HG03103 (cell line): ENCODE measurements around the gene P3H3.

Experiments used
- ATAC-seq: cut with Tn5 transposase; IDR thresholded peaks from one replicate; pipeline ENCODE4 v1.9.1; 2021; ENCODE audit warnings: low read depth; ENCODE audit not compliant: unreplicated experiment

Gene P3H3

GRCh38 chr12:6796576-6796975, 31.6 kb upstream of the P3H3 start:
- ATAC-seq, result no peak

GRCh38 chr12:6799147-6799546, 29.1 kb upstream of the P3H3 start:
- no peak for ATAC-seq

GRCh38 chr12:6807170-6807569, 21.0 kb upstream of the P3H3 start:
- no peak for ATAC-seq

GRCh38 chr12:6809056-6809455, 19.2 kb upstream of the P3H3 start:
- no peak for ATAC-seq

- ATAC-seq, result no peak
Observed at GRCh38 chr12:6810758-6811157, 17.4 kb upstream of the P3H3 start.

- no peak for ATAC-seq
Observed at GRCh38 chr12:6813363-6813762, 14.8 kb upstream of the P3H3 start.

GRCh38 chr12:6816598-6816997, 11.6 kb upstream of the P3H3 start:
- ATAC-seq, result no peak

GRCh38 chr12:6817098-6817497, 11.1 kb upstream of the P3H3 start:
- ATAC-seq, result no peak

- ATAC-seq, result no peak
Observed at GRCh38 chr12:6817662-6818157, 10.5 kb upstream of the P3H3 start.

GRCh38 chr12:6818222-6818621, 10.0 kb upstream of the P3H3 start:
- ATAC-seq, result no peak

- ATAC-seq, result no peak
Observed at GRCh38 chr12:6818645-6819044, 9.6 kb upstream of the P3H3 start.

- no peak for ATAC-seq
Observed at GRCh38 chr12:6819106-6820030, 8.8 kb upstream of the P3H3 start.

GRCh38 chr12:6820166-6820565, 8.0 kb upstream of the P3H3 start:
- no peak for ATAC-seq

GRCh38 chr12:6821591-6822425, 6.4 kb upstream of the P3H3 start, which contains the start of gene GPR162:
GPR162 (plus strand) TSS chr12:6821821; CDS start chr12:6823899, 2,078 bp downstream.
- ATAC-seq, result no peak

- ATAC-seq, result no peak
Observed at GRCh38 chr12:6822426-6823135, 5.6 kb upstream of the P3H3 start.

GRCh38 chr12:6823182-6824084, 4.8 kb upstream of the P3H3 start:
- no peak for ATAC-seq

GRCh38 chr12:6824085-6824775, 4.0 kb upstream of the P3H3 start:
- ATAC-seq, result no peak

- no peak for ATAC-seq
Observed at GRCh38 chr12:6824901-6825381, 3.3 kb upstream of the P3H3 start.
